ENCODE measurements around the gene MYBPC1.
A peak's percentile ranks its signal among the peaks of the same experiment; 100 is the strongest.

Gene MYBPC1

DNA sequence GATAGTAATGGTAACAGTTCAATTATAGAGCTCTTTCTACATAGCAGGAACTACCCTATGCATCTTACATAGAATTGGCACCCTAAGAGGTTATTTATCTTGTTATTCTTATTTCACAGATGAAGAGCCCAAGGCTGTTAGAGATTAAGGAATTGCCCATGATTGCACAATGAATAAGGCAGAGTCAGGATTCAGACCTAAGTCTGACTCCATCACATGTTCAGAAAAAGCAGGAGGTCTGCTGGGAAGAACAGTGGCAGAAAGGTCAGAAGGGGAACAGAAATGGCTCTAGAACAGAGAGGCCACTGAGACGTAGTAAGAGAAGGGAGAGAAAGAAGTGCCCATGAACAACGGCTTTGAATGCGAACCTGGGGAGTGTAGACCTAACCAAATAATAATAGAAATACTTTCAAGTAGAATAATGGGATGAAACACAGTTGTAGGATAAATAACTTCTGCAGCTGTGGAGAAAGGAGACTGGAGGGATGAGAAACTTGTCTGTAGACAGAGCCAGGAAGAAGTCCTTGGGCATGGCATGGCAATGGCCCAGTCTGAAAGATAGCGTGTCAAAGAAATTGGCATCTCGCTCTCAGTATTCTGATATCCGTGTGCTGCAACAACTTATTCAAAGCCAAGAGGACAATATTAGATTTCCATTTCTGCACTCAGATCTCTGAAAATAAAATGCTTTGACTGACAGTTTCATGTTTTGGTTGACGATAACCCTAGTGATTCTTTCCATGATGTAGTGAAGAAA, 17.6 kb downstream of the MYBPC1 start:
- Histone ChIP-seq H3K27me3 (replicated peaks) (no peaks in the 10 kb centered on the region), H3K36me3 (replicated peaks) (no peaks in the 10 kb centered on the region), H3K4me3 (ENCODE audit: low read depth, low read length) (no peak overlapping the region), H3K27ac (no peak overlapping the region)
- no peak for DNase-seq
- TF ChIP-seq, protein P1, sequence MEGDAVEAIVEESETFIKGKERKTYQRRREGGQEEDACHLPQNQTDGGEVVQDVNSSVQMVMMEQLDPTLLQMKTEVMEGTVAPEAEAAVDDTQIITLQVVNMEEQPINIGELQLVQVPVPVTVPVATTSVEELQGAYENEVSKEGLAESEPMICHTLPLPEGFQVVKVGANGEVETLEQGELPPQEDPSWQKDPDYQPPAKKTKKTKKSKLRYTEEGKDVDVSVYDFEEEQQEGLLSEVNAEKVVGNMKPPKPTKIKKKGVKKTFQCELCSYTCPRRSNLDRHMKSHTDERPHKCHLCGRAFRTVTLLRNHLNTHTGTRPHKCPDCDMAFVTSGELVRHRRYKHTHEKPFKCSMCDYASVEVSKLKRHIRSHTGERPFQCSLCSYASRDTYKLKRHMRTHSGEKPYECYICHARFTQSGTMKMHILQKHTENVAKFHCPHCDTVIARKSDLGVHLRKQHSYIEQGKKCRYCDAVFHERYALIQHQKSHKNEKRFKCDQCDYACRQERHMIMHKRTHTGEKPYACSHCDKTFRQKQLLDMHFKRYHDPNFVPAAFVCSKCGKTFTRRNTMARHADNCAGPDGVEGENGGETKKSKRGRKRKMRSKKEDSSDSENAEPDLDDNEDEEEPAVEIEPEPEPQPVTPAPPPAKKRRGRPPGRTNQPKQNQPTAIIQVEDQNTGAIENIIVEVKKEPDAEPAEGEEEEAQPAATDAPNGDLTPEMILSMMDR (IDR thresholded peaks at IDR 0.05; ENCODE audit: low read depth, low read length, missing control alignments), result no peak
- in situ Hi-C loops (cut with HindIII; ENCODE audit: low pct_ligation_motif_present, low sequenced_read_pairs), result no loop called here

DNA sequence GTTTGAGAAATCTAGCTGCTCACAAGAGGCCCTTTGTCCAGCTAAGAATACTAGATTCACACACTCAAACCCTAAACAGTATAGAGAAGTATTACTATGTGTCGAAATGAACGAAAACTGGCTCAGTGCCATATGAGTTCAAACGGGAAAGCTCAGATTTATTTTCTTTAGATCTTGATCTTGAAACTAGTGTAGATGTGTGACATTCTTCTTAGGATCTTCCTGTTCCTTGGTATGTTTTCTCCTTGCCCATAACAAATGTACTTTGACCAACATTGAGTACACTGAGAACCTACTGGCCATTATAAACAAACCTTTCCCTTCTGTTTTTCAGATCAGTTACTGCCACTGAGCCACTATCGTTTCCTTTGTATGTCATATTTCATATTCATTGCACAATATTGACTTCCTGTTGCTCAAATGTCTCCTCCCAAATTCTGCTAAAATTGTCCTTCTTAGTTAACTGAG, 21.3 kb downstream of the MYBPC1 start:
- Histone ChIP-seq H3K4me3 (ENCODE audit: low read depth, low read length) (no peak overlapping the region), H3K27me3 (replicated peaks) (no peaks in the 10 kb centered on the region), H3K27ac (no peak overlapping the region), H3K36me3 (replicated peaks) (no peaks in the 10 kb centered on the region)
- in situ Hi-C loops (cut with HindIII; ENCODE audit: low pct_ligation_motif_present, low sequenced_read_pairs), result no loop called here
- peak; percentile 3 for DNase-seq
- TF ChIP-seq, protein P1 (IDR thresholded peaks at IDR 0.05; ENCODE audit: low read depth, low read length, missing control alignments), result no peak

DNA sequence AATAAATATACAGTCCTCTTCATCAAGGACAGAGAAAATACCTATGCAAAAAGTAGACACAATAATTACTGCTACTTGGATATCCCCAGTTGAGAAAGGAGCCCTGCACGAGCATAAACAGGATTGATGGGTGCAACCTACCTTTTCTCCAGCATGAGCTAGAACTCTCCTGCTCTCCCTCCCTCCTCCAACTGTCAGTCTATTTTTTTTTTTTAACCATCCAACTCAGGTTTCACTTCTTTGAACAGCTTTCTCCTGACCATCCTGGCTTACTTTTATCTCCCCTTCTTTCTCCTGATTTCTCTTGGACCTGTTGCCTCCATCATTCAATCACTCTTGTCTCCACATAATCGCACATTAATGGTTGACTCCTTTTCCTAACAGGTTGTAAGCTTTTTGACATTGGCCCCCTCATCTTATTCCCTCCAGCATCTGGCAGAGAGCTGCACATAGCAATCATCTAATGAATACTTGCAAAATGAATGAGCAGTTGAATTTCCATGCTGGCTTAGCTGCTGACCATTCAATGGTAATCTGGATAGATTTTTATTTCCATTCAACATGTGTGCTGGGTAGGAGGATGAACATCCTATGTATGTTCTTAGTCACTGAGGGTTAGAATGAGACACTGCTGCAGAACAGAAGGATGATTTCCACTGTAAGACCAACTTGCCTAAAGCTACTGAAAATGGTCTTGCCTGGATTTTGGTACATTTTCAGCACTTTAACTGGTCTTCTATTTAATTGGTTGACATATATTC, 24.4 kb downstream of the MYBPC1 start:
- in situ Hi-C loops (cut with HindIII; ENCODE audit: low pct_ligation_motif_present, low sequenced_read_pairs), result no loop called here
- no peak overlapping the region for H3K4me3 ChIP-seq (ENCODE audit: low read depth, low read length)
- no peak overlapping the region for H3K27ac ChIP-seq
- DNase-seq, result no peak
- TF ChIP-seq, protein P1 (IDR thresholded peaks at IDR 0.05; ENCODE audit: low read depth, low read length, missing control alignments), result no peak
- no peaks in the 10 kb centered on the region for H3K36me3 ChIP-seq (replicated peaks)
- no peaks in the 10 kb centered on the region for H3K27me3 ChIP-seq (replicated peaks)

DNA sequence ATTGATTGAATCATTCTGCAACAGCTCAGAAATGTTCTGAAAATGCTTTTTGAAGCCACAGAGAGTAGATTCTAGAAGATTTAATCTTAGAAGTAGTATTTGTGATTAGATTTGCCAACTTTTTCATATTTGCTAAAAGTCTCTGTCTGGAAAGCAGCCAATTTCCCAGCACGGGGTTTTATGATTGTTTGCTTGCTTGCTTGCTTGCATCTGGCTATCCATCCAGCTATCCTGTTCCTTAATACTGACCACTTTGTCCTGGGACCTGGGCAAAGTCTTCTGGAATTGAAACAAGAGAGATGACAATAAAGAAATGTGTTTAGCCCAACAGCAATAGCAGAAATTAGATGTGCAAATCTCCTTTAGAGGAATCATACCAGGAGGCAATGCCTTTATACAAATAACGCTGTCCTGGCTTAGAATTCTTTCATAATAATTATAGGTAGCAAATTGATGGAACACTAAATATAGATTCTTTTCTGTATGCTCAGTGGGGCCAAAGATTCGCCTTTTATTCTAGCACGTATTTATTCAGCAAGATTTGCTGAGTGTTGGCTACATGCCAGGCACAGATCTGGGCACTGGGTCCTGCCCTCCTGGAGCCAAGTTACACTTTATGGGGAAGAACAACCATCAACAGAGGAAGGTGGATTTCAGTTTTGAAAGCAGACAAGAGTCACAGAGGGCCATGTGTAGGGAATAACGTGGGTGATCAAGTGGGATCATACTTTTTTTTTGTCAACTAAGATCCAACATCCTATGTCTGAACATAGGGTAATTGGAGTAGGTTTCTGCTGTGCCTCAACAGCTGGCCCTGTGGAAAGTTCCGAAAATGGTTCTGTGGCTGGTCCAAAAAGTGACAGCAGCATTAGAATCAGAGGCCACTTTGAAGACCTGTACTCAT, 25.3 kb downstream of the MYBPC1 start:
- no peak for DNase-seq
- Histone ChIP-seq H3K27ac (no peak overlapping the region), H3K4me3 (ENCODE audit: low read depth, low read length) (no peak overlapping the region), H3K27me3 (replicated peaks) (no peaks in the 10 kb centered on the region), H3K36me3 (replicated peaks) (no peaks in the 10 kb centered on the region)
- in situ Hi-C loops (cut with HindIII; ENCODE audit: low pct_ligation_motif_present, low sequenced_read_pairs), result no loop called here
- TF ChIP-seq, protein P1 (IDR thresholded peaks at IDR 0.05; ENCODE audit: low read depth, low read length, missing control alignments), result no peak

DNA sequence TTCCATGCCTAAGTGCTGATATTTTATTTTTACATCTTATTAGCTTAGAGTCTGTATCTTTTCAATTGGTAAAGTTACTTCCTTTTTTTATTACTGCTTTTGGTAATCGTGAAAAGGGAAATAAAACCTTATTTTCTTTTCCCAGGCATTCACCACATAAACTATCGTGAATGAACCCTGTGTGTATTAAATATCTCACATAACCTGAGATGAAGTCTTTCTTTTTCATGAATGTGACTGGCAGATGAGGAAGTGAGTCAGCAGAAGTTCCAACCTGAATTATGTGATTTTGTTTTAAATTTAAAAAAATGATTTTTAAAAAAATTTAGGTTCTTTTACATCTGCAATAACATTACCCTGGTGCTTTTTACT, 26.0 kb downstream of the MYBPC1 start:
- TF ChIP-seq, protein P1 (IDR thresholded peaks at IDR 0.05; ENCODE audit: low read depth, low read length, missing control alignments), result no peak
- in situ Hi-C loops (cut with HindIII; ENCODE audit: low pct_ligation_motif_present, low sequenced_read_pairs), result no loop called here
- H3K27ac ChIP-seq, result no peak overlapping the region
- H3K4me3 ChIP-seq (ENCODE audit: low read depth, low read length), result no peak overlapping the region
- H3K27me3 ChIP-seq (replicated peaks), result no peaks in the 10 kb centered on the region
- no peaks in the 10 kb centered on the region for H3K36me3 ChIP-seq (replicated peaks)
- DNase-seq, result no peak

Data from brain microvascular endothelial cell (primary cell).